HEK293 (cell line): ENCODE measurements around the gene DAGLB.

ENCODE experiments used
- CTCF ChIA-PET: fragments of 350-600 bp; formaldehyde crosslinking; extraction: SDS; loops from one replicate; lab custom pipeline; 2021; ENCODE audit warnings: antibody characterized with exemption; lab: Yijun Ruan, JAX
- POLR2A ChIA-PET: fragments of 300-600 bp; formaldehyde crosslinking; extraction: SDS; loops from one replicate; lab custom pipeline; 2020; ENCODE audit warnings: antibody characterized with exemption, inconsistent platforms; lab: Yijun Ruan, JAX
- H3K27ac ChIP-seq: fragments of 200-500 bp; sonication (Bioruptor generic); 2 replicates; pipeline ENCODE4 v1.5.1; 2014; ENCODE audit warnings: low read depth, low read length, control low read depth, inconsistent platforms; ENCODE audit errors: extremely low read depth
- H3K36me3 ChIP-seq, 2 experiments: fragments of 200-500 bp in 1 of 2; sonication (Bioruptor generic) in 1 of 2; 1 replicate in 1 of 2; 2 replicates in 1 of 2; pipeline ENCODE4 v1.5.1; 2014 to 2017; ENCODE audit warnings: inconsistent platforms in 2 of 2, low read length in 2 of 2; ENCODE audit not compliant: control insufficient read depth in 2 of 2, insufficient read depth in 1 of 2
- H3K4me1 ChIP-seq: fragments of 200-500 bp; sonication (Bioruptor generic); 2 replicates; pipeline ENCODE4 v1.5.1; 2014; ENCODE audit warnings: mild to moderate bottlenecking, low read length, inconsistent platforms; ENCODE audit not compliant: control insufficient read depth, insufficient read depth
- H3K4me3 ChIP-seq: 2 replicates; pipeline ENCODE4 v1.5.1; 2011; ENCODE audit warnings: low read depth, mild to moderate bottlenecking, control low read depth, low read length, moderate library complexity
- H3K9me3 ChIP-seq: fragments of 200-500 bp; sonication (Bioruptor generic); 2 replicates; pipeline ENCODE4 v1.5.1; 2014; ENCODE audit warnings: low read depth, low read length, inconsistent platforms; ENCODE audit not compliant: control insufficient read depth, insufficient read depth
- AEBP2 ChIP-seq: fragments of 450-650 bp; formaldehyde crosslinking; IDR thresholded peaks from 2 replicates; pipeline ENCODE4 v1.5.1; 2016; ENCODE audit warnings: missing biosample characterization, missing genetic modification characterization, borderline replicate concordance
- FEZF1 ChIP-seq: fragments of 450-650 bp; formaldehyde crosslinking; IDR thresholded peaks from 2 replicates; pipeline ENCODE4 v1.5.1; 2016; ENCODE audit warnings: missing biosample characterization, missing genetic modification characterization
- MZF1 ChIP-seq: fragments of 450-650 bp; formaldehyde crosslinking; IDR thresholded peaks from 2 replicates; pipeline ENCODE4 v1.5.1; 2017; ENCODE audit warnings: missing biosample characterization, missing genetic modification characterization, borderline replicate concordance
- SETDB1 ChIP-seq: IDR thresholded peaks from one replicate; pipeline ENCODE4 v1.6.1; 2017; ENCODE audit warnings: mild to moderate bottlenecking, low read length, moderate library complexity, mixed read lengths; ENCODE audit not compliant: insufficient read length
- YY1 ChIP-seq: fragments of 450-650 bp; formaldehyde crosslinking; IDR thresholded peaks from 2 replicates; pipeline ENCODE4 v1.5.1; 2018; ENCODE audit warnings: missing biosample characterization, missing genetic modification characterization
- ZFHX2 ChIP-seq: fragments of 450-650 bp; formaldehyde crosslinking; conservative IDR thresholded peaks from 2 replicates; pipeline ENCODE4 v1.5.1; 2016; ENCODE audit warnings: missing biosample characterization, missing genetic modification characterization
- ZNF138 ChIP-seq: fragments of 450-650 bp; formaldehyde crosslinking; IDR thresholded peaks from 2 replicates; pipeline ENCODE4 v1.5.1; 2016; ENCODE audit warnings: missing biosample characterization, missing genetic modification characterization, borderline replicate concordance
- ZNF23 ChIP-seq: fragments of 450-650 bp; formaldehyde crosslinking; IDR thresholded peaks from 2 replicates; pipeline ENCODE4 v1.5.1; 2016; ENCODE audit warnings: missing biosample characterization, missing genetic modification characterization, borderline replicate concordance
- ZNF350 ChIP-seq: fragments of 450-650 bp; formaldehyde crosslinking; IDR thresholded peaks from 2 replicates; pipeline ENCODE4 v1.5.0; 2017; ENCODE audit warnings: missing biosample characterization, mild to moderate bottlenecking, missing genetic modification characterization
- ZNF510 ChIP-seq: fragments of 450-650 bp; formaldehyde crosslinking; IDR thresholded peaks from 2 replicates; pipeline ENCODE4 v1.5.1; 2018; ENCODE audit warnings: mild to moderate bottlenecking, missing genetic modification characterization, missing biosample characterization; ENCODE audit not compliant: insufficient replicate concordance
- ZNF555 ChIP-seq: fragments of 450-650 bp; formaldehyde crosslinking; conservative IDR thresholded peaks from 2 replicates; pipeline ENCODE4 v1.5.1; 2017; ENCODE audit warnings: missing biosample characterization, mild to moderate bottlenecking, missing genetic modification characterization, inconsistent platforms
- ZNF621 ChIP-seq: fragments of 450-650 bp; formaldehyde crosslinking; IDR thresholded peaks from 2 replicates; pipeline ENCODE4 v1.5.1; 2017; ENCODE audit warnings: missing biosample characterization, missing genetic modification characterization
- ZNF654 ChIP-seq: fragments of 450-650 bp; formaldehyde crosslinking; IDR thresholded peaks from 2 replicates; pipeline ENCODE4 v1.5.1; 2016; ENCODE audit warnings: low read depth, missing biosample characterization, missing genetic modification characterization
- ZNF660 ChIP-seq: fragments of 450-650 bp; IDR thresholded peaks from 2 replicates; pipeline ENCODE4 v1.5.1; 2018; ENCODE audit warnings: missing biosample characterization, mild to moderate bottlenecking, missing genetic modification characterization
- ZXDB ChIP-seq: fragments of 450-650 bp; formaldehyde crosslinking; IDR thresholded peaks from 2 replicates; pipeline ENCODE4 v1.5.1; 2016; ENCODE audit warnings: missing biosample characterization, missing genetic modification characterization
- TF ChIP-seq, protein P1 (sequence below): fragments of 450-650 bp; formaldehyde crosslinking; IDR thresholded peaks from 2 replicates; pipeline ENCODE4 v1.5.1; 2016; ENCODE audit warnings: missing biosample characterization, missing genetic modification characterization
- TF ChIP-seq, protein P2 (sequence below): fragments of 450-650 bp; formaldehyde crosslinking; optimal IDR thresholded peaks from 2 replicates; pipeline ENCODE3; 2016; ENCODE audit warnings: missing biosample characterization, mild to moderate bottlenecking, missing genetic modification characterization
- TF ChIP-seq, protein P3 (sequence below): fragments of 450-650 bp; formaldehyde crosslinking; IDR thresholded peaks from 2 replicates; pipeline ENCODE4 v1.5.1; 2016; ENCODE audit warnings: missing biosample characterization, missing genetic modification characterization

The DAGLB gene

GRCh38 chr7:6443372-6443941 lies 4.3 kb downstream of the DAGLB start:
- Histone ChIP-seq H3K4me1 (no peaks in the 10 kb centered on the region), H3K9me3 (no peaks in the 10 kb centered on the region), H3K4me3 (no peak overlapping the region), H3K27ac (no peak overlapping the region), H3K36me3 (peaks cover 30 to 42% of the 10 kb centered on the region in 2 experiments)
- CTCF ChIA-PET: interaction anchor here (1.2 kb wide), 1 partner anchor 8 kb away, joined by 4 read pairs; no protein-coding TSS in a partner anchor
- POLR2A ChIA-PET: interaction anchor here (0.7 kb wide), 3 partner anchors 10 to 12 kb away, joined by 4 to 9 read pairs (median 6); no protein-coding TSS in a partner anchor
- TF ChIP-seq, protein P1, sequence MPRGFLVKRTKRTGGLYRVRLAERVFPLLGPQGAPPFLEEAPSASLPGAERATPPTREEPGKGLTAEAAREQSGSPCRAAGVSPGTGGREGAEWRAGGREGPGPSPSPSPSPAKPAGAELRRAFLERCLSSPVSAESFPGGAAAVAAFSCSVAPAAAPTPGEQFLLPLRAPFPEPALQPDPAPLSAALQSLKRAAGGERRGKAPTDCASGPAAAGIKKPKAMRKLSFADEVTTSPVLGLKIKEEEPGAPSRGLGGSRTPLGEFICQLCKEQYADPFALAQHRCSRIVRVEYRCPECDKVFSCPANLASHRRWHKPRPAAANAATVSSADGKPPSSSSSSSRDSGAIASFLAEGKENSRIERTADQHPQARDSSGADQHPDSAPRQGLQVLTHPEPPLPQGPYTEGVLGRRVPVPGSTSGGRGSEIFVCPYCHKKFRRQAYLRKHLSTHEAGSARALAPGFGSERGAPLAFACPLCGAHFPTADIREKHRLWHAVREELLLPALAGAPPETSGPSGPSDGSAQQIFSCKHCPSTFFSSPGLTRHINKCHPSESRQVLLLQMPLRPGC (tag by site-specific recombination): peak; percentile 66; the same call in 1 of the 2 replicates
- no peak for TF ChIP-seq ZXDB (tag by site-specific recombination)

GRCh38 chr7:6442114-6442513 lies 5.6 kb downstream of the DAGLB start:
- no peak overlapping the region for H3K4me3 ChIP-seq
- TF ChIP-seq, protein P2, sequence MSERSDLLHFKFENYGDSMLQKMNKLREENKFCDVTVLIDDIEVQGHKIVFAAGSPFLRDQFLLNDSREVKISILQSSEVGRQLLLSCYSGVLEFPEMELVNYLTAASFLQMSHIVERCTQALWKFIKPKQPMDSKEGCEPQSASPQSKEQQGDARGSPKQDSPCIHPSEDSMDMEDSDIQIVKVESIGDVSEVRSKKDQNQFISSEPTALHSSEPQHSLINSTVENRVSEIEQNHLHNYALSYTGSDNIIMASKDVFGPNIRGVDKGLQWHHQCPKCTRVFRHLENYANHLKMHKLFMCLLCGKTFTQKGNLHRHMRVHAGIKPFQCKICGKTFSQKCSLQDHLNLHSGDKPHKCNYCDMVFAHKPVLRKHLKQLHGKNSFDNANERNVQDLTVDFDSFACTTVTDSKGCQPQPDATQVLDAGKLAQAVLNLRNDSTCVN: no peak
- TF ChIP-seq FEZF1 (tag by site-specific recombination) (no peak), ZFHX2 (tag by site-specific recombination) (no peak), ZNF621 (tag by site-specific recombination) (no peak), ZNF654 (tag by site-specific recombination) (no peak), ZNF350 (no peak), MZF1 (no peak), ZNF510 (no peak)
- TF ChIP-seq, all 188 proteins: peak for 0
- no peaks in the 10 kb centered on the region for H3K9me3 ChIP-seq
- H3K27ac ChIP-seq: no peak overlapping the region
- ChIA-PET POLR2A (no interaction called here), CTCF (no interaction called here)
- H3K4me1 ChIP-seq: no peaks in the 10 kb centered on the region
- H3K36me3 ChIP-seq: peaks cover 30 to 42% of the 10 kb centered on the region in 2 experiments

GRCh38 chr7:6440381-6440780 lies 7.4 kb downstream of the DAGLB start:
- no peak overlapping the region for H3K27ac ChIP-seq
- ChIA-PET POLR2A (no interaction called here), CTCF (interaction anchor here (0.7 kb wide), 1 partner anchor 98 kb away, joined by 3 read pairs; no protein-coding TSS in a partner anchor)
- H3K4me3 ChIP-seq: no peak overlapping the region
- TF ChIP-seq ZNF23 (no peak), YY1 (tag by site-specific recombination) (no peak), ZNF555 (tag by site-specific recombination) (no peak), AEBP2 (no peak), ZXDB (tag by site-specific recombination) (no peak), ZNF660 (no peak), ZNF138 (tag by site-specific recombination) (no peak), SETDB1 (no peak)
- TF ChIP-seq, protein P3, sequence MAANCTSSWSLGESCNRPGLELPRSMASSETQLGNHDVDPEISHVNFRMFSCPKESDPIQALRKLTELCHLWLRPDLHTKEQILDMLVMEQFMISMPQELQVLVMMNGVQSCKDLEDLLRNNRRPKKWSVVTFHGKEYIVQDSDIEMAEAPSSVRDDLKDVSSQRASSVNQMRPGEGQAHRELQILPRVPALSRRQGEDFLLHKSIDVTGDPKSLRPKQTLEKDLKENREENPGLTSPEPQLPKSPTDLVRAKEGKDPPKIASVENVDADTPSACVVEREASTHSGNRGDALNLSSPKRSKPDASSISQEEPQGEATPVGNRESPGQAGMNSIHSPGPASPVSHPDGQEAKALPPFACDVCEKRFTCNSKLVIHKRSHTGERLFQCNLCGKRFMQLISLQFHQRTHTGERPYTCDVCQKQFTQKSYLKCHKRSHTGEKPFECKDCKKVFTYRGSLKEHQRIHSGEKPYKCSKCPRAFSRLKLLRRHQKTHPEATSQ: no peak
- H3K9me3 ChIP-seq: no peaks in the 10 kb centered on the region
- peaks cover 24 to 36% of the 10 kb centered on the region in 2 experiments for H3K36me3 ChIP-seq
- H3K4me1 ChIP-seq: no peaks in the 10 kb centered on the region
